ENCODE results near the gene PIP4K2C. TPM values are rescaled to one million over a fixed set of nuclear protein-coding genes. Genes with fewer than 3 reads are reported as not detected.

The PIP4K2C gene
- total RNA-seq, 1 experiment from 2014 or later: 37.1 TPM

DNA sequence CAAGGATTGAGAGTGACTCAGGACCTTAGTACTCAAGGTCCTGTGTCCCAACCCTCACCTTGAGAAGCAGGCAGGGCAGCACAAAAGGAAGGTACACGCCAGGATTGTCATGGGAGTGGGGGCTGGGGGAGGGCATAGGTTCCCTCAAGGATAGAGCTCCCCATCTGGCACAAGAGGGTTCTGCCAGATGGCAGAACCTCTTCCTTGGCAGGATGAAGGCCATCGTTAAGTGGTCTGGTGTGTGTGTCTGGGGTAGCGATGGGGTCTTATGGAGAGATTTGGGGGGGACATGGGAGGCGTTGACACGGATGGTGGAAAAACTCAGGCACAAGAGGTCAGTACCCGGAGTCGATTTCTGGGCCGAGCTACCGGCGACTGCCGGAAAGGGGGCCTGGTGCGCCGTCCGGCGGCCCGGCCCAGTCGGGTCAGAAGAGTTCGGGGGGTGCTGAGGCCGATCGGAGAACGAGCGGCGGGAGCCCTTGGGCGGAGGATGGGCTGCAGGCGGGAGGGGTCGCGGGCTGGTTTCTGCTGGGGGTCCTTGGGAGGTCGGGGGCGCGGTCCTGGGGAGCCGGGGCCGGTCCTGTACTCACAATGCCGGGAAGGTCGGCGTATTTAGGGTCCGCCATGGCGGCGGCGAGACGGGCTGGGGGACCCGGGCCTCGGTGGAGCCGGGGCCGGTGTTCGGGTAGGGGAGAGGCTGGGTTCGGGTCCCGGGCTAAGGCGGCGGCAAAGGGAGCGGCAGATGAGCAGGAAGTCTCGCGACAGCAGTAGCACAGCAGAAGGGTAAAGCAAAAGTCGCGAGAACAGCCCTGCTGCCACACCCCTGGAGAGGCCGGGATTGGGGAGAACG lies 44.3 kb upstream of the PIP4K2C start, which contains the start of gene DCTN2:
Gene DCTN2 (minus strand): TSS at position 755 of the 850 bp plus-strand sequence. CDS start 129 bp downstream, at position 626.
- Histone ChIP-seq H3K23me2 (ENCODE audit: insufficient read length, low read depth, low read length, poor library complexity, severe bottlenecking) (peaks cover 16% of the 10 kb centered on the region), H3K56ac (ENCODE audit: insufficient read length, low read depth, low read length) (no peak within 1 kb of the TSS), H2BK120ac (ENCODE audit: low read depth, low read length, poor library complexity, severe bottlenecking) (no peak within 1 kb of the TSS), H3K18ac (ENCODE audit: insufficient read length, low read depth, low read length) (no peak within 1 kb of the TSS), H3T11ph (ENCODE audit: low read length) (no peak within 1 kb of the TSS), H2BK15ac (ENCODE audit: low read depth, low read length) (no peak within 1 kb of the TSS), H3K9ac (ENCODE audit: extremely low read depth, insufficient read length, low read length) (peak within 1 kb of the TSS; percentile 84), H4K20me1 (ENCODE audit: control insufficient read depth, insufficient read depth, insufficient read length) (no peaks in the 10 kb centered on the region), H4K8ac (replicated peaks; ENCODE audit: insufficient read length, low read depth, low read length) (no peak within 1 kb of the TSS), H3K27me3 (ENCODE audit: insufficient read depth, low read length) (no peaks in the 10 kb centered on the region; the same call in 1 of the 2 replicates), H2AK5ac (ENCODE audit: insufficient read length, low read length) (no peak within 1 kb of the TSS), H3K79me2 (ENCODE audit: insufficient read depth, low read length) (no peaks in the 10 kb centered on the region; the same call in 1 of the 2 replicates), H3K4me1 (ENCODE audit: insufficient read depth, low read length) (peaks cover 11% of the 10 kb centered on the region), H3K79me1 (ENCODE audit: insufficient read depth, low read depth, low read length, poor library complexity, severe bottlenecking) (peaks cover 14% of the 10 kb centered on the region), H3K23ac (ENCODE audit: insufficient read length, low read depth, low read length) (no peak within 1 kb of the TSS), H3K4me2 (ENCODE audit: insufficient read depth, insufficient read length, low read length) (peak within 1 kb of the TSS; percentile 73), H2AFZ (ENCODE audit: low read length) (no peak within 1 kb of the TSS), H3K14ac (ENCODE audit: insufficient read depth, low read length) (peak within 1 kb of the TSS; percentile 89), H3K9me3 (ENCODE audit: control insufficient read depth, low read depth, low read length) (no peaks in the 10 kb centered on the region), H3K27ac (ENCODE audit: insufficient read length, low read depth, low read length) (no peak within 1 kb of the TSS), H2BK20ac (ENCODE audit: low read depth, low read length, poor library complexity, severe bottlenecking) (no peak within 1 kb of the TSS), H4K5ac (ENCODE audit: insufficient read length, low read depth, low read length) (no peak within 1 kb of the TSS), H2BK12ac (ENCODE audit: insufficient read length, low read depth, low read length) (no peak within 1 kb of the TSS), H2BK5ac (ENCODE audit: insufficient read length, low read length) (no peak within 1 kb of the TSS), H4K91ac (ENCODE audit: insufficient read length, low read depth, low read length) (no peak within 1 kb of the TSS), H3K4ac (ENCODE audit: low read depth, low read length) (no peak within 1 kb of the TSS)
- peak within 1 kb of the TSS; percentile 25 to 99 (median 57); a peak in 6 of 7 replicates for H3K27ac Mint-ChIP-seq
- peak within 1 kb of the TSS; percentile 98 to 99 for H3K4me3 Mint-ChIP-seq
- peak; percentile 99 for DNase-seq
- H3K9me3 Mint-ChIP-seq: no peaks in the 10 kb centered on the region
- H3K36me3 Mint-ChIP-seq (ENCODE audit: insufficient read depth in 1 of 3, low read depth in 3 of 3): peaks cover 0 to 16% (median 9%) of the 10 kb centered on the region in 3 experiments; a peak in 5 of 7 replicates
- peaks cover 22% of the 10 kb centered on the region for H3K27me3 Mint-ChIP-seq (ENCODE audit: low read depth)
- TF ChIP-seq, protein P1, sequence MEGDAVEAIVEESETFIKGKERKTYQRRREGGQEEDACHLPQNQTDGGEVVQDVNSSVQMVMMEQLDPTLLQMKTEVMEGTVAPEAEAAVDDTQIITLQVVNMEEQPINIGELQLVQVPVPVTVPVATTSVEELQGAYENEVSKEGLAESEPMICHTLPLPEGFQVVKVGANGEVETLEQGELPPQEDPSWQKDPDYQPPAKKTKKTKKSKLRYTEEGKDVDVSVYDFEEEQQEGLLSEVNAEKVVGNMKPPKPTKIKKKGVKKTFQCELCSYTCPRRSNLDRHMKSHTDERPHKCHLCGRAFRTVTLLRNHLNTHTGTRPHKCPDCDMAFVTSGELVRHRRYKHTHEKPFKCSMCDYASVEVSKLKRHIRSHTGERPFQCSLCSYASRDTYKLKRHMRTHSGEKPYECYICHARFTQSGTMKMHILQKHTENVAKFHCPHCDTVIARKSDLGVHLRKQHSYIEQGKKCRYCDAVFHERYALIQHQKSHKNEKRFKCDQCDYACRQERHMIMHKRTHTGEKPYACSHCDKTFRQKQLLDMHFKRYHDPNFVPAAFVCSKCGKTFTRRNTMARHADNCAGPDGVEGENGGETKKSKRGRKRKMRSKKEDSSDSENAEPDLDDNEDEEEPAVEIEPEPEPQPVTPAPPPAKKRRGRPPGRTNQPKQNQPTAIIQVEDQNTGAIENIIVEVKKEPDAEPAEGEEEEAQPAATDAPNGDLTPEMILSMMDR (conservative IDR thresholded peaks at IDR 0.05): no peak; the same call in 2 of the 3 replicates
- H3K4me1 Mint-ChIP-seq: peaks cover 33 to 42% of the 10 kb centered on the region in 2 experiments
- WGBS (ENCODE audit: extremely low coverage, insufficient read length, low lambda C conversion rate): no CpG with 5 or more reads among the region's 56 CpGs

All from H9 (cell line).